H1 (cell line): ENCODE data around the gene PTPA. TPM values are rescaled to one million over a fixed set of nuclear protein-coding genes. Genes with fewer than 3 reads are reported as not detected.

Experiments used
- CTCF ChIA-PET: fragments of 300-600 bp; sonication (Branson Sonifier 250); formaldehyde crosslinking; loops from one replicate; lab custom pipeline; 2021; ENCODE audit not compliant: partially characterized antibody; lab: Charles Lee
- POLR2A ChIA-PET: fragments of 300-600 bp; sonication (Branson Sonifier 250); formaldehyde crosslinking; loops from one replicate; lab custom pipeline; 2021; ENCODE audit warnings: inconsistent platforms; ENCODE audit not compliant: partially characterized antibody; lab: Charles Lee
- DNase-seq, 2 experiments: peaks; one replicate each; pipeline versions ENCODE4 v3.0.0 to v3.0.0-alpha.2; 2010 to 2022; ENCODE audit warnings: low spot score in 2 of 2, low read depth in 1 of 2, mixed read lengths in 1 of 2
- FAIRE-seq: peaks from 2 replicates; lab custom pipeline; 2011; peaks lifted over from hg19 to GRCh38; lab: Jason Lieb, UNC
- H2AFZ ChIP-seq: 2 replicates; pipeline ENCODE4 v1.8.1; 2012; ENCODE audit warnings: low read length, inconsistent platforms
- H2AK5ac ChIP-seq: 2 replicates; pipeline ENCODE4 v1.6.1; 2013; ENCODE audit warnings: low read depth, low read length
- H2BK120ac ChIP-seq: replicated peaks from 2 replicates; pipeline ENCODE3; 2013; ENCODE audit warnings: low read depth, low read length, inconsistent platforms
- H2BK12ac ChIP-seq: 2 replicates; pipeline ENCODE4 v1.6.1; 2013; ENCODE audit warnings: low read depth, low read length
- H2BK15ac ChIP-seq: 2 replicates; pipeline ENCODE4 v1.6.1; 2013; ENCODE audit warnings: low read length
- H2BK20ac ChIP-seq: 2 replicates; pipeline ENCODE4 v1.6.1; 2013; ENCODE audit warnings: low read length
- H2BK5ac ChIP-seq: 2 replicates; pipeline ENCODE4 v1.6.1; 2013; ENCODE audit warnings: low read depth, low read length
- H3K14ac ChIP-seq: 2 replicates; pipeline ENCODE4 v1.6.1; 2013; ENCODE audit warnings: inconsistent platforms; ENCODE audit not compliant: insufficient read length
- H3K18ac ChIP-seq: 2 replicates; pipeline ENCODE4 v1.6.1; 2013; ENCODE audit warnings: low read length; ENCODE audit errors: extremely low read depth
- H3K23ac ChIP-seq: 2 replicates; pipeline ENCODE4 v1.6.1; 2013; ENCODE audit warnings: inconsistent platforms; ENCODE audit not compliant: insufficient read length
- H3K23me2 ChIP-seq: 2 replicates; pipeline ENCODE4 v1.6.1; 2013; ENCODE audit warnings: low read depth, low read length
- H3K27ac ChIP-seq: 2 replicates; pipeline ENCODE4 v1.6.1; 2011; ENCODE audit warnings: low read depth, low read length, inconsistent platforms
- H3K27me3 ChIP-seq, 4 experiments: replicated peaks in 1 of 4; 1 replicate in 1 of 4; 2 replicates in 3 of 4; pipeline versions ENCODE4 v1.6.1 to v1.8.1; 2011 to 2013; ENCODE audit warnings: low read length in 3 of 4, mild to moderate bottlenecking in 3 of 4, inconsistent platforms in 2 of 4, mixed read lengths in 2 of 4, moderate library complexity in 1 of 4; ENCODE audit not compliant: control insufficient read depth in 3 of 4, insufficient read depth in 3 of 4; ENCODE audit errors: extremely low read depth in 1 of 4
- H3K36me3 ChIP-seq, 4 experiments: 2 replicates each; pipeline versions ENCODE4 v1.6.1 to v1.8.1; 2011 to 2013; ENCODE audit warnings: mild to moderate bottlenecking in 4 of 4, low read length in 3 of 4, moderate library complexity in 2 of 4, control low read depth in 1 of 4, inconsistent platforms in 1 of 4; ENCODE audit not compliant: insufficient read depth in 4 of 4, control insufficient read depth in 2 of 4
- H3K4ac ChIP-seq: replicated peaks from 2 replicates; pipeline ENCODE3; 2013; ENCODE audit warnings: low read length, low read depth, mixed read lengths, inconsistent platforms; ENCODE audit not compliant: insufficient read length
- H3K4me1 ChIP-seq, 4 experiments: replicated peaks in 1 of 4; 1 replicate in 1 of 4; 2 replicates in 3 of 4; pipeline versions ENCODE4 v1.6.1 to v1.8.1; 2011 to 2013; ENCODE audit warnings: low read length in 3 of 4, inconsistent platforms in 2 of 4, mixed read lengths in 1 of 4; ENCODE audit not compliant: insufficient read depth in 4 of 4, control insufficient read depth in 3 of 4
- H3K4me2 ChIP-seq, 2 experiments: 2 replicates each; pipeline versions ENCODE4 v1.6.1 to v1.8.1; 2011 to 2013; ENCODE audit warnings: low read depth in 2 of 2, low read length in 2 of 2, control low read depth in 1 of 2, inconsistent platforms in 1 of 2, mild to moderate bottlenecking in 1 of 2; ENCODE audit not compliant: insufficient read depth in 1 of 2
- H3K4me3 ChIP-seq, 4 experiments: fragments of 200-600, 300-600 bp in 1 of 4; sonication (generic), shearing (Covaris generic), sonication (Bioruptor Twin) in 1 of 4; 2 replicates each; pipeline versions ENCODE4 v1.5.1 to v1.8.1; 2011 to 2016; ENCODE audit warnings: low read length in 4 of 4, low read depth in 3 of 4, control low read depth in 2 of 4, inconsistent platforms in 2 of 4, mild to moderate bottlenecking in 2 of 4, mixed read lengths in 1 of 4, moderate library complexity in 1 of 4; ENCODE audit not compliant: insufficient read depth in 2 of 4; ENCODE audit errors: extremely low read depth in 1 of 4
- H3K56ac ChIP-seq: replicated peaks from 2 replicates; pipeline ENCODE3; 2013; ENCODE audit warnings: low read depth, mild to moderate bottlenecking, mixed read lengths, low read length, inconsistent platforms; ENCODE audit not compliant: insufficient read length
- H3K79me1 ChIP-seq: 2 replicates; pipeline ENCODE4 v1.6.1; 2013; ENCODE audit warnings: low read depth, low read length, control low read depth
- H3K79me2 ChIP-seq, 2 experiments: 2 replicates each; pipeline versions ENCODE4 v1.6.1 to v1.8.1; 2012 to 2013; ENCODE audit warnings: low read length in 2 of 2, mild to moderate bottlenecking in 2 of 2, inconsistent platforms in 1 of 2; ENCODE audit not compliant: insufficient read depth in 2 of 2, control insufficient read depth in 1 of 2
- H3K9ac ChIP-seq, 4 experiments: replicated peaks in 1 of 4; 1 replicate in 1 of 4; 2 replicates in 3 of 4; pipeline versions ENCODE4 v1.6.1 to v1.8.1; 2011 to 2013; ENCODE audit warnings: low read depth in 3 of 4, low read length in 3 of 4, control low read depth in 2 of 4, mild to moderate bottlenecking in 2 of 4, moderate library complexity in 2 of 4, inconsistent platforms in 1 of 4; ENCODE audit errors: extremely low read depth in 1 of 4
- H3K9me3 ChIP-seq, 2 experiments: 2 replicates each; pipeline versions ENCODE4 v1.6.1 to v1.8.1; 2012 to 2013; ENCODE audit warnings: mild to moderate bottlenecking in 2 of 2, moderate library complexity in 2 of 2, control low read depth in 1 of 2, inconsistent platforms in 1 of 2, low read depth in 1 of 2, low read length in 1 of 2, mixed read lengths in 1 of 2; ENCODE audit not compliant: insufficient read depth in 2 of 2
- H4K20me1 ChIP-seq, 2 experiments: replicated peaks in 1 of 2; 2 replicates each; pipeline versions ENCODE3 to v1.8.1; 2011 to 2013; ENCODE audit warnings: inconsistent platforms in 2 of 2, low read length in 2 of 2, mild to moderate bottlenecking in 1 of 2; ENCODE audit not compliant: insufficient read depth in 2 of 2, control insufficient read depth in 1 of 2
- H4K5ac ChIP-seq: 2 replicates; pipeline ENCODE4 v1.6.1; 2013; ENCODE audit warnings: low read length, low read depth, mixed read lengths, inconsistent platforms; ENCODE audit not compliant: insufficient read length
- H4K8ac ChIP-seq: 2 replicates; pipeline ENCODE4 v1.8.0; 2013; ENCODE audit warnings: mild to moderate bottlenecking, moderate library complexity, low read length, inconsistent platforms; ENCODE audit not compliant: insufficient read depth; ENCODE audit errors: extremely low read depth
- H4K91ac ChIP-seq: replicated peaks from 2 replicates; pipeline ENCODE3; 2013; ENCODE audit warnings: low read length, mixed read lengths, inconsistent platforms; ENCODE audit not compliant: insufficient read length
- CBX8 ChIP-seq: fragments of 300-800, 300-1000 bp; sonication (generic); IDR thresholded peaks from 2 replicates; pipeline ENCODE4 v1.7.1; 2016; ENCODE audit warnings: low read depth, low read length, borderline replicate concordance
- CREB1 ChIP-seq: IDR thresholded peaks from 2 replicates; pipeline ENCODE4 v1.6.1; 2012; ENCODE audit warnings: inconsistent platforms
- EZH2 ChIP-seq: fragments of 200-600 bp; sonication (generic); IDR thresholded peaks from 2 replicates; pipeline ENCODE4 v1.7.1; 2012; ENCODE audit warnings: low read depth, mild to moderate bottlenecking, moderate library complexity, low read length, inconsistent platforms; ENCODE audit not compliant: severe bottlenecking
- GABPA ChIP-seq: IDR thresholded peaks from 2 replicates; pipeline ENCODE4 v1.6.1; 2011; ENCODE audit warnings: mild to moderate bottlenecking, low read length, moderate library complexity, borderline replicate concordance; ENCODE audit not compliant: insufficient read depth
- KDM1A ChIP-seq: fragments of 200-600, 300-600 bp; sonication (generic); IDR thresholded peaks from 2 replicates; pipeline ENCODE4 v1.7.1; 2016; ENCODE audit warnings: mild to moderate bottlenecking, low read length, borderline replicate concordance
- RBBP5 ChIP-seq: IDR thresholded peaks from 2 replicates; pipeline ENCODE4 v1.7.1; 2012; ENCODE audit warnings: low read depth, mild to moderate bottlenecking, inconsistent platforms, low read length, moderate library complexity, borderline replicate concordance
- SRF ChIP-seq: IDR thresholded peaks from 2 replicates; pipeline ENCODE4 v1.6.1; 2011; ENCODE audit warnings: mild to moderate bottlenecking, low read depth, low read length, moderate library complexity
- TAF1 ChIP-seq: IDR thresholded peaks from 2 replicates; pipeline ENCODE4 v1.6.1; 2011; ENCODE audit warnings: mild to moderate bottlenecking, low read depth, low read length
- ZNF274 ChIP-seq: IDR thresholded peaks from 2 replicates; pipeline ENCODE4 v1.7.0; 2012; ENCODE audit warnings: low read length, borderline replicate concordance; ENCODE audit errors: extremely low read depth
- WGBS, 2 experiments: shearing (Covaris generic) in 1 of 2; methylation state at CpG; one replicate each; pipeline versions ENCODE4 v1.1.6 to v1.1.7; 2013 to 2015; ENCODE audit warnings: low lambda C conversion rate in 2 of 2, mixed read lengths in 2 of 2, inconsistent platforms in 1 of 2, low coverage in 1 of 2, missing lambda C conversion rate in 1 of 2; ENCODE audit not compliant: insufficient replicate concordance in 2 of 2, insufficient coverage in 1 of 2, insufficient read length in 1 of 2; ENCODE audit errors: extremely low coverage in 1 of 2, missing lambda C conversion rate in 1 of 2; 5-methylcytosine and 5-hydroxymethylcytosine counted together
- polyA plus RNA-seq, 7 experiments: library from polyadenylated mRNA; depleted of rRNA in 3 of 7; stranded (reverse) in 5 of 7; unstranded in 2 of 7; fragments of >200 nt in 5 of 7; fragments of 200-250 nt in 2 of 7; gene quantifications; 1 replicate in 5 of 7; 2 replicates in 1 of 7; 4 replicates in 1 of 7; pipeline versions ENCODE4 v1.2.1 to v1.2.3, GENCODE V29; 2011 to 2013; ENCODE audit warnings: missing spikeins in 2 of 7, mixed read lengths in 2 of 7
- total RNA-seq: library from RNA; stranded (reverse); fragmentation: NEBNext Ultra II Directional; extraction: Animal tissue kit (Norgen Biotek cat#: 25700); gene quantifications from 2 replicates; pipeline ENCODE4 v1.2.1, GENCODE V29; 2021
- TF ChIP-seq, protein P1 (sequence below): IDR thresholded peaks from 2 replicates; pipeline ENCODE4 v1.6.1; 2012; ENCODE audit warnings: inconsistent platforms

PTPA gene
- total and polyA plus RNA-seq, 2 of the 8 experiments (the other 6 are each of a cell fraction or from before 2014, with no cell fraction given), result 114 to 145 TPM

DNA sequence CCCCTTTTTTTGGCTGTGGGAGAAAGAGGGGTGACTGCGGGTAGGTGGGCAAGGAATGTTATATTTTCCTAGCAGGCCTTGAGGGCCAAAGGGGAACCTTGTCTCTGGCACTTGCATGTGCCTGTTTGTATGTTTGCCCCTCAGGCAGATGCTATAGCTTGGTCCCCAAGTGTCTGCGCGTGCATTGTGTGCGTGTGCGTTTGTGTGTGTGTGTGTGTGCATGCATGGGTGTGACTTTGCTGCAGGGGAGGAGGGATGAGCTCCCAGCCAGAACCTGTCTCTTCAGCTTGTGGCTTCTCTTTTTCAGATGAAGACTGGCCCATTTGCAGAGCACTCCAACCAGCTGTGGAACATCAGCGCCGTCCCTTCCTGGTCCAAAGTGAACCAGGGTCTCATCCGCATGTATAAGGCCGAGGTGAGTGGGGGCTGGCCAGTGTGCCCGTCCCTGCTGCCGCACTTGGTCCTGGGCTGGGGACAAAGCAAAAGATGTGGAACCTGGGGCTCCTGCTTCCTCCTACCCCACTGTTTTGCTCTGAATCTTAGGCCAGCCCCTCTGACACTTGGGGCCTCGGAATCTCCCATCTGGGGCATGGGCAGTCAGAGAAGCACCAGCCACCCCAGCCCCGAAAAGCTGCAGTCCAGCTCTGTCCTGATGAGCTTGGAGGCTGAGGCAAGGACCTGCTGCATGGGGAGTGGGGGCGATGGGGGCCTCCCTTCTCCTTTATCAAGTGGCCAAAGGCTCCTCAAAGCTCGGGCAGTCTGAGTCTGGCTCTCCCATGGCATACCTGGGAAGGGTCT, 31.1 kb downstream of the PTPA start:
- Histone ChIP-seq H4K5ac (peak overlapping the region; percentile 39), H3K23me2 (peaks cover 11% of the 10 kb centered on the region; the same call in 1 of the 2 replicates), H2BK120ac (no peak overlapping the region), H2AFZ (no peak overlapping the region), H3K27ac (no peak overlapping the region), H3K36me3 (peaks cover 2 to 23% (median 6%) of the 10 kb centered on the region in 4 experiments; a peak in 7 of 8 replicates), H4K20me1 (peaks cover under 1 to 5% of the 10 kb centered on the region in 2 experiments), H2BK5ac (peak overlapping the region; percentile 7; the same call in 1 of the 2 replicates), H3K23ac (no peak overlapping the region), H3K4me1 (peaks cover 37 to 61% (median 49%) of the 10 kb centered on the region in 4 experiments), H3K56ac (no peak overlapping the region), H3K18ac (peak overlapping the region; percentile 33), H3K79me2 (peaks cover 2 to 11% of the 10 kb centered on the region in 2 experiments; a peak in 2 of 4 replicates), H2BK15ac (peak overlapping the region; percentile 37; the same call in 1 of the 2 replicates), H2BK12ac (peak overlapping the region; percentile 52; the same call in 1 of the 2 replicates), H3K4ac (peak overlapping the region; percentile 80), H3K27me3 (no peaks in the 10 kb centered on the region), H2AK5ac (peak overlapping the region; percentile 43; the same call in 1 of the 2 replicates), H2BK20ac (0 out of 2 replicates have a peak overlapping the region, but pooled peaks have one; percentile 8), H3K14ac (no peak overlapping the region), H4K91ac (peak overlapping the region; percentile 85), H3K9me3 (no peaks in the 10 kb centered on the region), H3K4me2 (peak overlapping the region; percentile 34 to 90; a peak in 3 of 4 replicates), H3K79me1 (peaks cover 12% of the 10 kb centered on the region; the same call in 1 of the 2 replicates), H3K4me3 (no peak overlapping the region), H4K8ac (no peak overlapping the region), H3K9ac (no peak overlapping the region)
- DNase-seq (no peak), FAIRE-seq (no peak)
- ChIA-PET CTCF (interaction anchor here (0.5 to 36.8 kb wide), 59 partner anchors 12 to 667 kb away, joined by 3 to 831 read pairs (median 4); partner anchors contain the start of genes C9orf50, IER5L and NTMT1), POLR2A (interaction anchor here (0.6 to 4.7 kb wide), 24 partner anchors 10 to 485 kb away, joined by 3 to 37 read pairs (median 4); partner anchors contain the start of genes IER5L and PTPA)
- WGBS, 2 experiments, result 71% methylated on average over 15 of the region's 15 CpGs; no CpG with 5 or more reads in 1 of the 2 experiments
- TF ChIP-seq CBX8 (no peak), GABPA (no peak), KDM1A (no peak), TAF1 (no peak), EZH2 (no peak), CREB1 (no peak), RBBP5 (no peak), ZNF274 (no peak), SRF (no peak)
- TF ChIP-seq, protein P1, sequence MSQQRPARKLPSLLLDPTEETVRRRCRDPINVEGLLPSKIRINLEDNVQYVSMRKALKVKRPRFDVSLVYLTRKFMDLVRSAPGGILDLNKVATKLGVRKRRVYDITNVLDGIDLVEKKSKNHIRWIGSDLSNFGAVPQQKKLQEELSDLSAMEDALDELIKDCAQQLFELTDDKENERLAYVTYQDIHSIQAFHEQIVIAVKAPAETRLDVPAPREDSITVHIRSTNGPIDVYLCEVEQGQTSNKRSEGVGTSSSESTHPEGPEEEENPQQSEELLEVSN, result no peak
